MM.1S (cell line): Measurements from ENCODE around the gene CLEC16A.

ENCODE experiments used
- DNase-seq: peaks from one replicate; pipeline ENCODE4 v3.0.0-alpha.2; 2015
- H2AFZ ChIP-seq: fragments of 300-600 bp; sonication (generic); 2 replicates; pipeline ENCODE4 v1.6.0; 2016; ENCODE audit warnings: antibody characterized with exemption, low read length
- H3F3A ChIP-seq: fragments of 300-600 bp; sonication (generic); 2 replicates; pipeline ENCODE4 v1.6.1; 2016; ENCODE audit warnings: mild to moderate bottlenecking, antibody characterized with exemption, low read length, moderate library complexity, mixed read lengths; ENCODE audit not compliant: insufficient read depth
- H3K27ac ChIP-seq: fragments of 300-600 bp; sonication (generic); 2 replicates; pipeline ENCODE4 v1.5.1; 2016; ENCODE audit warnings: mild to moderate bottlenecking, low read length
- H3K27me3 ChIP-seq: fragments of 300-600 bp; sonication (generic); replicated peaks from 2 replicates; pipeline ENCODE4 v1.6.0; 2016; ENCODE audit warnings: low read length; ENCODE audit not compliant: insufficient read depth
- H3K36me3 ChIP-seq: fragments of 300-600 bp; sonication (generic); replicated peaks from 2 replicates; pipeline ENCODE4 v1.6.1; 2016; ENCODE audit warnings: mild to moderate bottlenecking, low read length, mixed read lengths; ENCODE audit not compliant: insufficient read depth
- H3K4me1 ChIP-seq: fragments of 300-600 bp; sonication (generic); 2 replicates; pipeline ENCODE4 v1.6.1; 2016; ENCODE audit warnings: low read length, mixed read lengths
- H3K4me2 ChIP-seq: fragments of 300-600 bp; sonication (generic); 2 replicates; pipeline ENCODE4 v1.6.0; 2016; ENCODE audit warnings: low read depth, low read length
- H3K4me3 ChIP-seq: fragments of 300-600 bp; sonication (generic); 2 replicates; pipeline ENCODE4 v1.5.1; 2016; ENCODE audit warnings: low read length, mixed read lengths
- H3K79me2 ChIP-seq: fragments of 300-600 bp; sonication (generic); 2 replicates; pipeline ENCODE4 v1.6.1; 2016; ENCODE audit warnings: mixed run types, low read length, mixed read lengths
- H3K9ac ChIP-seq: fragments of 300-600 bp; sonication (generic); 2 replicates; pipeline ENCODE4 v1.6.1; 2016; ENCODE audit warnings: low read length, mixed read lengths
- H3K9me2 ChIP-seq: fragments of 300-600 bp; sonication (generic); replicated peaks from 2 replicates; pipeline ENCODE4 v1.6.1; 2016; ENCODE audit warnings: mild to moderate bottlenecking, low read length, mixed read lengths; ENCODE audit not compliant: insufficient read depth
- H3K9me3 ChIP-seq: fragments of 300-600 bp; sonication (generic); replicated peaks from 2 replicates; pipeline ENCODE4 v1.6.1; 2016; ENCODE audit warnings: mild to moderate bottlenecking, low read length, mixed read lengths; ENCODE audit not compliant: insufficient read depth
- H4K20me1 ChIP-seq: fragments of 300-600 bp; sonication (generic); 2 replicates; pipeline ENCODE4 v1.6.1; 2016; ENCODE audit warnings: mild to moderate bottlenecking, low read length, moderate library complexity, mixed read lengths; ENCODE audit not compliant: insufficient read depth
- CTCF ChIP-seq: fragments of 300-600 bp; sonication (generic); IDR thresholded peaks from 2 replicates; pipeline ENCODE4 v1.5.1; 2016; ENCODE audit warnings: antibody characterized with exemption, low read length, mixed read lengths
- EZH2 ChIP-seq: fragments of 300-600 bp; sonication (generic); optimal IDR thresholded peaks from 2 replicates; pipeline ENCODE3; 2017; ENCODE audit warnings: low read depth, mild to moderate bottlenecking, antibody characterized with exemption, low read length, mixed read lengths
- EZH2phosphoT487 ChIP-seq: fragments of 300-600 bp; sonication (generic); IDR thresholded peaks from 2 replicates; pipeline ENCODE4 v1.6.1; 2018; ENCODE audit warnings: antibody characterized with exemption, low read length

Gene CLEC16A

GRCh38 chr16:11094075-11094856 is 149.9 kb downstream of the CLEC16A start:
- Histone ChIP-seq H2AFZ (peak overlapping the region; percentile 45; the same call in 1 of the 2 replicates), H3K36me3 (no peaks in the 10 kb centered on the region), H4K20me1 (no peaks in the 10 kb centered on the region), H3K27ac (peak overlapping the region; percentile 90), H3F3A (peaks cover 16% of the 10 kb centered on the region), H3K79me2 (no peaks in the 10 kb centered on the region), H3K9me3 (no peaks in the 10 kb centered on the region), H3K4me3 (no peak overlapping the region), H3K4me2 (peak overlapping the region; percentile 66), H3K9ac (peak overlapping the region; percentile 60), H3K9me2 (no peaks in the 10 kb centered on the region), H3K27me3 (no peaks in the 10 kb centered on the region), H3K4me1 (peaks cover 25% of the 10 kb centered on the region)
- no peak for TF ChIP-seq EZH2phosphoT487
- no peak for TF ChIP-seq CTCF
- DNase-seq: peak; percentile 76

DNA sequence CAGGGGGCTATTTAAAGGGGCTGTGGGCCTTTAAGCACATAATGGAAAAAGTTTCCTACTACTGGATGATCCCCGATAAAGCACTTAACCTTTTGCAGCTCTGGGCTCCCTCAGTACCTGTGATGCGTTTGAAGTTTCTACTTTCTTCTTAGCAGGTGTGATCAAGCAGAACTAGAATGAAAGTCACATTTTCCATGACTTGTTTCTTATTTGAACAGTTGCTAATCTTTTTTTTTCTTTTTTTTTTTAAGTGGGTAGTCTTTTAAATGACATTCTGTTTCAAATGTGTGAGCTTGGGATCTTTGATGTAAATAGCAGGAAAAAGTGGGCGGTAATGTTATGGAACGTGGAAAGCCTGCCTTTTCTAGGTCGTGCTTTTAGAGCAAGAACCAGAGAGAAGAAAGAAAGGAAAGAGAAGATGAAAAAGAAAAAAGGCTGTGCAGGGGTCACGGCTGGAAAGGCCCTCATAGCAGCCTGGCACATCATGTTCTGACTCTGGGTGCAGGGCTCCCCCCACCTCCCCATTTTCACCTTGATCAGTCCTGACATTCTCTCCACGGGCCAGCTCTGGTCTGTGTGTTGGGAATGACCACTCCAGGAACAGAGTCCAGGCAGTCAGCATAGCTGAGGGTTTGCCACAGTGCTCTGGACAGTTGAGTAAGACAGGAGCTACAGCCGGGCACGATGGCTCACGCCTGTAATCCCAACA is 150.6 kb downstream of the CLEC16A start:
- TF ChIP-seq CTCF: no peak
- H3K27ac ChIP-seq: peak overlapping the region; percentile 90

DNA sequence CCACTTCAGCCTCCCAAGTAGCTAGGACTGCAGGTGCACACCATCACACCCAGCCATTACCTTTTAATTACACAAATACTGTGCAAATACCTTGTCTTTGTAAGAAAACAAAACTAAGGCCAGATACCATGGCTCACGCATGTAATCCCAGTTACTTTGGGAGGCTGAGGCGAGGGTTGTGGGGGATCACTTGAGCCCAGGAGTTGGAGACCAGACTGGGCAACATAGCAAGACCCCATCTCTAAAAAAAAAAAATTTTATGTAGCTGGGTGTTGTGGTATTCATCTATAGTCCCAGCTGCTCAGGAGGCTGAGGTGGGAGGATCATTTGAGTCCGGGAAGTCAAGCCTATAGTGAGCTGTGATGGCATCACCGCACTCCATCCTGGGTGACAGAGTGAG is 151.6 kb downstream of the CLEC16A start:
- H4K20me1 ChIP-seq: no peaks in the 10 kb centered on the region
- H3F3A ChIP-seq: peaks cover 16% of the 10 kb centered on the region
- H3K27ac ChIP-seq: no peak overlapping the region
- H3K9ac ChIP-seq: no peak overlapping the region
- no peak overlapping the region for H3K4me3 ChIP-seq
- no peak overlapping the region for H2AFZ ChIP-seq
- peaks cover 25% of the 10 kb centered on the region for H3K4me1 ChIP-seq
- no peak overlapping the region for H3K4me2 ChIP-seq
- H3K9me2 ChIP-seq: no peaks in the 10 kb centered on the region
- TF ChIP-seq EZH2phosphoT487 (no peak), EZH2 (no peak), CTCF (no peak)
- no peaks in the 10 kb centered on the region for H3K79me2 ChIP-seq
- DNase-seq: no peak
- no peaks in the 10 kb centered on the region for H3K36me3 ChIP-seq
- no peaks in the 10 kb centered on the region for H3K9me3 ChIP-seq
- H3K27me3 ChIP-seq: no peaks in the 10 kb centered on the region

More for the DNA sequence above, 150.6 kb downstream of the CLEC16A start:
- Histone ChIP-seq H3K27me3 (no peaks in the 10 kb centered on the region), H3K9me2 (no peaks in the 10 kb centered on the region), H3K4me1 (peaks cover 25% of the 10 kb centered on the region), H3K79me2 (no peaks in the 10 kb centered on the region), H3K4me3 (no peak overlapping the region), H3K9ac (peak overlapping the region; percentile 60; the same call in 1 of the 2 replicates), H3K36me3 (no peaks in the 10 kb centered on the region), H3F3A (peaks cover 16% of the 10 kb centered on the region), H2AFZ (no peak overlapping the region), H4K20me1 (no peaks in the 10 kb centered on the region), H3K4me2 (peak overlapping the region; percentile 66; the same call in 1 of the 2 replicates), H3K9me3 (no peaks in the 10 kb centered on the region)
- DNase-seq: peak; percentile 71
